Sigmoid colon (tissue), 7 donors: ENCODE results near the gene UBE2E3. TPM values are rescaled to one million over a fixed set of nuclear protein-coding genes. Genes with fewer than 3 reads are reported as not detected.

Experiments
- DNase-seq: peaks from one replicate; pipeline ENCODE4 v3.0.0-alpha.2; 2019
- H3K27ac ChIP-seq, 4 donors: fragments of 200-600 bp; sonication (generic); one replicate each; pipeline ENCODE4 v1.5.1; 2016 to 2019; ENCODE audit warnings: mild to moderate bottlenecking in 1 of 4
- H3K27me3 ChIP-seq, 3 donors: fragments of 200-600 bp; sonication (generic); one replicate each; pipeline ENCODE4 v1.5.1; 2019; ENCODE audit warnings: mild to moderate bottlenecking in 1 of 3
- H3K36me3 ChIP-seq, 4 donors: fragments of 200-600 bp; sonication (generic); one replicate each; pipeline ENCODE4 v1.5.1; 2016 to 2019
- H3K4me1 ChIP-seq, 4 donors: fragments of 200-600 bp; sonication (generic); one replicate each; pipeline ENCODE4 v1.5.1; 2017 to 2019
- H3K4me3 ChIP-seq, 4 donors: fragments of 200-600 bp; sonication (generic); one replicate each; pipeline ENCODE4 v1.5.1; 2017 to 2019; ENCODE audit warnings: mild to moderate bottlenecking in 2 of 4, moderate library complexity in 1 of 4
- H3K9me3 ChIP-seq, 4 donors: fragments of 200-600 bp in 3 of 4; sonication (generic) in 3 of 4; one replicate each; pipeline versions ENCODE4 v1.5.1 to v1.6.1; 2013 to 2019
- CTCF ChIP-seq, 4 experiments: fragments of 450-650 bp in 3 of 4; fragments of 200-600 bp in 1 of 4; IDR thresholded peaks; one replicate each; pipeline ENCODE4 v1.5.1; 2016 to 2019; ENCODE audit warnings: antibody characterized with exemption in 4 of 4, mild to moderate bottlenecking in 3 of 4, moderate library complexity in 2 of 4
- EP300 ChIP-seq, 4 donors: sonication (generic); formaldehyde crosslinking; IDR thresholded peaks; one replicate each; pipeline ENCODE4 v1.6.1; 2017; ENCODE audit warnings: antibody characterized with exemption in 4 of 4
- POLR2A ChIP-seq, 2 donors: fragments of 450-650 bp; IDR thresholded peaks; one replicate each; pipeline ENCODE4 v1.6.1; 2016; ENCODE audit warnings: antibody characterized with exemption in 2 of 2, mild to moderate bottlenecking in 2 of 2, moderate library complexity in 2 of 2
- POLR2AphosphoS5 ChIP-seq, 4 donors: sonication (generic); formaldehyde crosslinking; IDR thresholded peaks; one replicate each; pipeline ENCODE4 v1.6.1; 2017; ENCODE audit warnings: antibody characterized with exemption in 4 of 4
- WGBS, 2 donors: extraction: QIAGEN DNeasy Blood & Tissue Kit; methylation state at CpG; one replicate each; pipeline ENCODE4 v1.1.7; 2013; 5-methylcytosine and 5-hydroxymethylcytosine counted together
- intact Hi-C: fragments of 100-400 bp; cut with DNase I; formaldehyde crosslinking; loops from one replicate; pipeline ENCODE4 v1.15.1; 2023
- polyA plus RNA-seq, 3 donors: library from polyadenylated mRNA; stranded (reverse); fragments of 200-250 nt; gene quantifications; one replicate each; pipeline ENCODE4 v1.2.3, GENCODE V29; 2013
- total RNA-seq, 4 donors: library from RNA; depleted of rRNA; stranded (reverse); fragments of >200 nt; gene quantifications; one replicate each; pipeline ENCODE4 v1.1.0, GENCODE V29; 2016
- donor health status: healthy with polysubstance abuse.
- donor health status: Bipolar disorder and iron deficiency.
- donor health status: healthy.

The UBE2E3 gene
- total and polyA plus RNA-seq, 7 donors, result 37.5 to 108 (median 48.2) TPM

- TF ChIP-seq EP300 (IDR thresholded peaks at IDR 0.05) (no peak), CTCF (IDR thresholded peaks at IDR 0.05) (no peak), POLR2A (IDR thresholded peaks at IDR 0.05) (no peak), POLR2AphosphoS5 (IDR thresholded peaks at IDR 0.05) (no peak)
- Histone ChIP-seq H3K27ac (no peak overlapping the region), H3K4me1 (peaks cover 0 to 57% (median 32%) of the 10 kb centered on the region in 4 donors), H3K9me3 (no peaks in the 10 kb centered on the region), H3K36me3 (no peaks in the 10 kb centered on the region), H3K27me3 (no peaks in the 10 kb centered on the region), H3K4me3 (no peak overlapping the region)
- WGBS, 2 donors, result 85 to 93% methylated on average over 4 of the region's 4 CpGs
- intact Hi-C loops, result no loop called here
- no peak for DNase-seq
Observed at GRCh38 chr2:181007086-181007837, 26.9 kb downstream of the UBE2E3 start.

- Histone ChIP-seq H3K27me3 (no peaks in the 10 kb centered on the region), H3K27ac (no peak overlapping the region), H3K9me3 (no peaks in the 10 kb centered on the region), H3K4me3 (no peak overlapping the region), H3K4me1 (peaks cover 0 to 45% (median 32%) of the 10 kb centered on the region in 4 donors), H3K36me3 (no peaks in the 10 kb centered on the region)
- no peak for DNase-seq
- intact Hi-C loops, result no loop called here
- 32 to 74% methylated on average over 3 of the region's 3 CpGs for WGBS, 2 donors
- TF ChIP-seq POLR2AphosphoS5 (IDR thresholded peaks at IDR 0.05) (no peak), EP300 (IDR thresholded peaks at IDR 0.05) (no peak), CTCF (IDR thresholded peaks at IDR 0.05) (no peak), POLR2A (IDR thresholded peaks at IDR 0.05) (no peak)
Observed at GRCh38 chr2:181008407-181008806, 28.0 kb downstream of the UBE2E3 start.

DNA sequence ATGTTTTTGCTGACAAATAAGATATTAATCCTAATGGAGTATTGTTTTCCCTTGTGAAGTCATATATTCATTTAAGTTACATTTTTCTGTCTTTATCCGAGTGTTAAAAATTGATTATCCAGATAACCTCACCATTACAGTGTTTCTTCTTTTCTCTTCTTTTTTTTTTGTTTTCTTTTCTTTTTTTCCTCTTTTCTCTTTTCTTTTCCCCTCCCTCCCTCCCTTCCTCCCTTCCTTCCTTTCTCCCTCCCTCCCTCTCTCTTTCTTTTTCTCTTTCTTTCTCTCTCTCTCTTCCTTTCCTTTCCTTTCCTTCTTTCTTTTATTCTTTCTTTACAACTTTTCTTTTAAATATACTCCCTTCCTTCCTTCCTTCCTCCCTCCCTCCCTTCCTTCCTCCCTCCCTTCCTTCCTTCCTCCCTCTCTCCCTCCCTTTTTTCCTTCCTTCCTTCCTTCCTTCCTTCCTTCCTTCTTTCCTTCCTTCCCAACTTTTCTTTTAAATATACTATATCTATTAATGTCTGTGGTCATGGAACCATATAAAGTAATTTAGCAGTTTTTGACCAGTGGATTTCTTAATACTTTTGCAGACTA lies 40.9 kb downstream of the UBE2E3 start:
- no peaks in the 10 kb centered on the region for H3K36me3 ChIP-seq
- 100% methylated on average over 1 of the region's 1 CpG for WGBS, 2 donors
- TF ChIP-seq EP300 (IDR thresholded peaks at IDR 0.05) (no peak), CTCF (IDR thresholded peaks at IDR 0.05) (no peak), POLR2A (IDR thresholded peaks at IDR 0.05) (no peak), POLR2AphosphoS5 (IDR thresholded peaks at IDR 0.05) (no peak)
- no peak overlapping the region for H3K27ac ChIP-seq
- H3K27me3 ChIP-seq, result no peaks in the 10 kb centered on the region
- no peak for DNase-seq
- peaks cover 0 to 14% (median 7%) of the 10 kb centered on the region in 4 donors for H3K4me1 ChIP-seq
- no peak overlapping the region for H3K4me3 ChIP-seq
- intact Hi-C loops, result no loop called here
- H3K9me3 ChIP-seq, result no peaks in the 10 kb centered on the region

DNA sequence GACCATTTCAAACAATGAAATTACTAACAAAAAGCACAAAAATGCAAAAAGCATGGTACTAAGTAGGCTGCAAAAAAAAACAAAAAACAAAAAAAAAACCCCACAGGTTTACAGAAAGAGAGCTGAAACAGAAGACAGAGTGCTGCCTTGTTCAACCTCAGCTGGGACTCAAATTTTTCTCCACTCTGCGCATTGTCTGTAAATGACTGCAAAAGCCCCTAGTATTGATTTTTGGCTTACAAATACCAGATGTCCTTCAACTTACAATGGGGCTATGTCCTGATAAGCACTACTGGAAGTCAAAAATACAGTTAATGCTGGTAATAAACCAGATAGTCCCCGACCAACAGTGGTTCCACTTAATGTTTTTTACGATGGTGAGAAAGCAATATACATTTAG lies 42.2 kb downstream of the UBE2E3 start:
- no peaks in the 10 kb centered on the region for H3K36me3 ChIP-seq
- peaks cover 0 to 11% (median 5%) of the 10 kb centered on the region in 4 donors for H3K4me1 ChIP-seq
- no peaks in the 10 kb centered on the region for H3K27me3 ChIP-seq
- WGBS, 2 donors, result 79 to 87% methylated on average over 3 of the region's 3 CpGs
- H3K4me3 ChIP-seq, result no peak overlapping the region
- TF ChIP-seq POLR2A (IDR thresholded peaks at IDR 0.05), result no peak
- no peak for TF ChIP-seq CTCF (IDR thresholded peaks at IDR 0.05)
- DNase-seq, result no peak
- H3K9me3 ChIP-seq, result no peaks in the 10 kb centered on the region
- intact Hi-C loops, result no loop called here
- no peak overlapping the region for H3K27ac ChIP-seq
